Pancreas (tissue), 10 donors: ENCODE data around the gene RBMS1. TPM values are rescaled to one million over a fixed set of nuclear protein-coding genes. Genes with fewer than 3 reads are reported as not detected.

ENCODE experiments used
- ATAC-seq, 4 donors: fragments of 200-7000 bp; cut with Tn5 transposase; one replicate each; pipeline versions ENCODE4 v1.8.0 to v1.9.1; 2020; ENCODE audit warnings: mild to moderate bottlenecking in 4 of 4, moderate library complexity in 4 of 4
- DNase-seq, 6 donors: peaks; one replicate each; pipeline ENCODE4 v3.0.0-alpha.2; 2020
- FAIRE-seq: peaks from 2 replicates; lab custom pipeline; 2012; peaks lifted over from hg19 to GRCh38; lab: Jason Lieb, UNC
- H3K27ac ChIP-seq, 4 donors: fragments of 200-600 bp; sonication (generic); 1 replicate in 3 of 4; 2 replicates in 1 of 4; pipeline versions ENCODE4 v1.5.0 to v1.8.0; 2020
- H3K27me3 ChIP-seq, 4 donors: fragments of 200-600 bp; one replicate each; pipeline ENCODE4 v1.8.0; 2021
- H3K36me3 ChIP-seq, 3 donors: fragments of 200-600 bp; sonication (generic) in 1 of 3; one replicate each; pipeline versions ENCODE4 v1.5.0 to v1.8.0; 2020 to 2021
- H3K4me1 ChIP-seq, 3 donors: fragments of 200-600 bp; one replicate each; pipeline ENCODE4 v1.8.0; 2021
- H3K4me3 ChIP-seq, 4 donors: fragments of 200-600 bp; sonication (generic) in 2 of 4; one replicate each; pipeline versions ENCODE4 v1.5.0 to v1.8.0; 2020 to 2021
- H3K9me3 ChIP-seq, 4 donors: fragments of 200-600 bp; one replicate each; pipeline ENCODE4 v1.8.0; 2021
- WGBS, 2 donors: extraction: QIAGEN DNeasy Blood & Tissue Kit; methylation state at CpG; one replicate each; pipeline ENCODE4 v1.1.7; 2013; 5-methylcytosine and 5-hydroxymethylcytosine counted together
- intact Hi-C, 3 donors: fragments of 100-400 bp; cut with DNase I; formaldehyde crosslinking; loops; one replicate each; pipeline versions ENCODE4 v1.11.1 to v1.14.2; 2022
- polyA plus RNA-seq, 2 donors: library from polyadenylated mRNA; stranded (reverse); fragments of 200-250 nt; gene quantifications; one replicate each; pipeline ENCODE4 v1.2.3, GENCODE V29; 2013
- total RNA-seq, 6 donors: library from RNA; stranded (reverse); fragmentation: NEBNext Ultra II Directional in 4 of 6; extraction: Animal tissue kit (Norgen Biotek cat#: 25700) in 4 of 6; gene quantifications; one replicate each; pipeline versions ENCODE4 v1.2.1 to v1.2.4, GENCODE V29; 2021 to 2023
- TF ChIP-seq, protein P1 (sequence below), 4 donors: fragments of 200-600 bp; sonication (generic) in 3 of 4; IDR thresholded peaks; one replicate each; pipeline versions ENCODE4 v1.5.0 to v1.8.0; 2021; ENCODE audit warnings: antibody characterized with exemption in 4 of 4
- donor health status: healthy with polysubstance abuse.
- donor health status: DM: no; HTN: no; CAD: no; lungs with moderate emphysema.
- donor health status: DM: no; HTN: no; CAD: no.
- donor health status: control.
- donor health status: control.
- donor health status: Bipolar disorder and iron deficiency.
- donor health status: DM: yes; HTN: yes; CAD: no.
- donor health status: DM: no; HTN: no; CAD: no.
- donor health status: DM: no; HTN: no; CAD: no.
- donor health status: DM: yes; HTN: yes; CAD: no.

Gene RBMS1
- total and polyA plus RNA-seq, 8 donors: 6.3 to 26.1 (median 8.7) TPM

- Histone ChIP-seq H3K27ac (no peak overlapping the region), H3K9me3 (no peaks in the 10 kb centered on the region), H3K27me3 (no peaks in the 10 kb centered on the region), H3K36me3 (no peaks in the 10 kb centered on the region), H3K4me1 (peaks cover 8 to 20% (median 9%) of the 10 kb centered on the region in 3 donors), H3K4me3 (no peak overlapping the region)
- 73 to 78% methylated on average over 5 of the region's 5 CpGs for WGBS, 2 donors
- ATAC-seq: no peak
- TF ChIP-seq, protein P1, sequence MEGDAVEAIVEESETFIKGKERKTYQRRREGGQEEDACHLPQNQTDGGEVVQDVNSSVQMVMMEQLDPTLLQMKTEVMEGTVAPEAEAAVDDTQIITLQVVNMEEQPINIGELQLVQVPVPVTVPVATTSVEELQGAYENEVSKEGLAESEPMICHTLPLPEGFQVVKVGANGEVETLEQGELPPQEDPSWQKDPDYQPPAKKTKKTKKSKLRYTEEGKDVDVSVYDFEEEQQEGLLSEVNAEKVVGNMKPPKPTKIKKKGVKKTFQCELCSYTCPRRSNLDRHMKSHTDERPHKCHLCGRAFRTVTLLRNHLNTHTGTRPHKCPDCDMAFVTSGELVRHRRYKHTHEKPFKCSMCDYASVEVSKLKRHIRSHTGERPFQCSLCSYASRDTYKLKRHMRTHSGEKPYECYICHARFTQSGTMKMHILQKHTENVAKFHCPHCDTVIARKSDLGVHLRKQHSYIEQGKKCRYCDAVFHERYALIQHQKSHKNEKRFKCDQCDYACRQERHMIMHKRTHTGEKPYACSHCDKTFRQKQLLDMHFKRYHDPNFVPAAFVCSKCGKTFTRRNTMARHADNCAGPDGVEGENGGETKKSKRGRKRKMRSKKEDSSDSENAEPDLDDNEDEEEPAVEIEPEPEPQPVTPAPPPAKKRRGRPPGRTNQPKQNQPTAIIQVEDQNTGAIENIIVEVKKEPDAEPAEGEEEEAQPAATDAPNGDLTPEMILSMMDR (IDR thresholded peaks at IDR 0.05): no peak
- DNase-seq: no peak
- intact Hi-C loops: no loop called here
- no peak for FAIRE-seq
These were observed 247.9 kb downstream of the RBMS1 start for GRCh38 chr2:160245614-160246155.

GRCh38 chr2:160242893-160243564, 250.6 kb downstream of the RBMS1 start:
- 40 to 41% methylated on average over 3 of the region's 3 CpGs for WGBS, 2 donors
- no peak for DNase-seq
- peak overlapping the region in 2 of 4 donors; percentile 72 to 78 for H3K27ac ChIP-seq

DNA sequence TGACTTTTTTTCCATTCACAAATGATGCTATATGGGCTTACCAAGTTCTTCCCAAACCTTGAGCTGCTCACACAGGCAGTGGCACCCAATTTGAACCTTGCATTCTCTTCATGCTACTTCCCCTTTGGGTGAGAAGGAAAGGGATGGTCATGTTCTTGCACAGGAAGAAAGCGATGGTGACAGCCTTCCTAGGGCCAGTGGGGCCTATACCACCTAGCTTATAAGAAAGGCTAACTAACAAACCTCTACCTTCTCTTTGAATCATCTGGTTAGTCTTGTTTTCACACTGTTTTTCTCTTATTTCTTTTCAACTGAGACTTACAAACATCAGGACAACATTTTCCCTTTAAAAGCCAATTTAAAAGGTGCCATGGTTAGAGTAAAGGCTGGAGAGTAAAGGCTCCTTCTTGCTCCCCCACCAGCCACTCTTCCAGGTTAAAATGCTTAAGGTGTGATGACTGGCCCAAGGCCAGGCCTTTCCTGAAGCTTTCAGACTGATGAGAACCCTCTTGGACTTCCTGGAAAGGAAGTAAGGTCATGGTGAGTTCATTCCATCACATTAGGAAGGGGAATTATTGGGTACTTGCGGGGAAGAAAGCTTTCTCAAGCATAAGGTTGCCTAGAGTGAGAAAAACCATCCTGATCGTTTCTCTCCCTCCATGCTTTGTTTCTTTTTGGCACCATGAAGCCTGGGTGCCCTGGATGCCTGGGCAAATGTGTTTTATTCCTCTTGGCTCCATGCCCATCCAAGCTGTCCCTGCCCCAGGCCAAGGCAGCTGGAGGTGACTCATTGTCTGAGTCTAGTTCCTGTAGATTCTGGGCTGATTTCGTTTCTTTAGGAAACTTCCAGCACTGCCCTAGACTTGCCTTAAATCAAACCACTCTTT, 252.1 kb downstream of the RBMS1 start:
- FAIRE-seq: no peak
- TF ChIP-seq, protein P1 (IDR thresholded peaks at IDR 0.05): no peak
- Histone ChIP-seq H3K4me3 (no peak overlapping the region), H3K27me3 (no peaks in the 10 kb centered on the region), H3K27ac (peak overlapping the region in 2 of 4 donors; percentile 72 to 78), H3K36me3 (no peaks in the 10 kb centered on the region), H3K9me3 (no peaks in the 10 kb centered on the region), H3K4me1 (peaks cover 8 to 20% (median 9%) of the 10 kb centered on the region in 3 donors)
- peak in 4 of 6 donors; percentile 53 to 78 (median 66) for DNase-seq
- 64 to 65% methylated on average over 4 of the region's 4 CpGs for WGBS, 2 donors
- peak; percentile 88 to 92 (median 90) for ATAC-seq
- intact Hi-C loops: no loop called here

More at GRCh38 chr2:160242893-160243564, 250.6 kb downstream of the RBMS1 start:
- Histone ChIP-seq H3K4me1 (peaks cover 8 to 20% (median 9%) of the 10 kb centered on the region in 3 donors), H3K4me3 (no peak overlapping the region), H3K9me3 (no peaks in the 10 kb centered on the region), H3K36me3 (no peaks in the 10 kb centered on the region), H3K27me3 (no peaks in the 10 kb centered on the region)
- intact Hi-C loops: no loop called here
- TF ChIP-seq, protein P1 (IDR thresholded peaks at IDR 0.05): no peak
- peak in 2 of 4 donors; percentile 36 to 65 for ATAC-seq
- no peak for FAIRE-seq

DNA sequence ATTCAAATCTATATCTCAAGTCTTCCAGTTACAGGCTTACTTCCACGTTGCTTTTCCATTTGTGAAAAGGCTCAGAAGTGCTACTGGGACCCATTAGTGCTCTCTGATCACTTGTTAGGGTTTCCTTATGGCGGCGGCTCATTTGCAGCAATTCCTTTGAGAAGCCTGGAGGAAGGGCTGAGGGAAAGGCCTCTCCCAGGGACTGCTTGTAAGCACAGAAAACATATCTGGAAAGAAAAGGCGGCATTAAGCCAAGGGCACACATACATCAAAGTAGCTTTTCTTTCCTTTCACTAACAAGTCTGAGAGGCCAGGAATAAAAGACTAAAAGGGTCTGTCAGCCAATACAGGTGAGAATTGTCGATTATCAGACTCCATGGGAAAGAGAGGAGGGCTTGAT, 254.2 kb downstream of the RBMS1 start:
- no peak overlapping the region for H3K27ac ChIP-seq
- no peak overlapping the region for H3K4me3 ChIP-seq
- peaks cover 8 to 20% (median 9%) of the 10 kb centered on the region in 3 donors for H3K4me1 ChIP-seq
- no peak for FAIRE-seq
- no peaks in the 10 kb centered on the region for H3K27me3 ChIP-seq
- ATAC-seq: no peak
- no peak for DNase-seq
- intact Hi-C loops: no loop called here
- H3K36me3 ChIP-seq: no peaks in the 10 kb centered on the region
- 72 to 83% methylated on average over 5 of the region's 5 CpGs for WGBS, 2 donors
- TF ChIP-seq, protein P1 (IDR thresholded peaks at IDR 0.05): no peak
- H3K9me3 ChIP-seq: no peaks in the 10 kb centered on the region
